NCI-H774 (cell line): ENCODE data around the gene POLD1.
"Not testable (repeated sequence)": the region's sequence is repeated elsewhere in the genome, so short reads cannot be mapped to it uniquely, and the experiment has no call there.

Experiments
- DNase-seq: peaks from one replicate; lab custom pipeline; 2025; lab: John Stamatoyannopoulos, UW

The POLD1 gene

GRCh38 chr19:50383852-50384684 is at the start of gene POLD1:
Gene POLD1, plus strand, starts transcription at chr19:50384347. Its CDS starts 14,505 bp downstream, at chr19:50398852.
- peak; percentile 97 for DNase-seq

GRCh38 chr19:50334741-50335421 is 49.3 kb upstream of the POLD1 start:
- no peak for DNase-seq

GRCh38 chr19:50337031-50337430 is 47.1 kb upstream of the POLD1 start:
- DNase-seq, result not testable (repeated sequence)

DNA sequence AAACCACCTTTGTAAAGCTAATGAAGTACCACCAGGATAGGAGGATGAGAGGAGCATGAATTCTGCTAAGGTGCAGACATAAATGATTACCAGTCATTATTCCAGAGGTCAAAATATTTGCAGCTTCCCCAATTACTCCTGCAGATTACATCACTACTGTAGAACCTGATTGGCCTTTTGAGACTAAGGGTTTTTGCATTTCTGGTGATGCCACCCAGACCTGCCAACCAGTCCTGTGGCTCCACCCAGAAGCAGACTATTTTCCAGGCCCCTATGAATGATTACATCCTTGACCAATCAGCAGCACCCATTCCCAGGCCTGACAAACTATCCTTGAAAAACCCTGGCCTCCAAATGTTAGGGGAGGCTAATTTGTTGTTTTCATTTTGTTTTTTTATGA is 43.8 kb upstream of the POLD1 start:
- DNase-seq, result no peak

GRCh38 chr19:50341091-50341564 is 43.0 kb upstream of the POLD1 start:
- no peak for DNase-seq

DNA sequence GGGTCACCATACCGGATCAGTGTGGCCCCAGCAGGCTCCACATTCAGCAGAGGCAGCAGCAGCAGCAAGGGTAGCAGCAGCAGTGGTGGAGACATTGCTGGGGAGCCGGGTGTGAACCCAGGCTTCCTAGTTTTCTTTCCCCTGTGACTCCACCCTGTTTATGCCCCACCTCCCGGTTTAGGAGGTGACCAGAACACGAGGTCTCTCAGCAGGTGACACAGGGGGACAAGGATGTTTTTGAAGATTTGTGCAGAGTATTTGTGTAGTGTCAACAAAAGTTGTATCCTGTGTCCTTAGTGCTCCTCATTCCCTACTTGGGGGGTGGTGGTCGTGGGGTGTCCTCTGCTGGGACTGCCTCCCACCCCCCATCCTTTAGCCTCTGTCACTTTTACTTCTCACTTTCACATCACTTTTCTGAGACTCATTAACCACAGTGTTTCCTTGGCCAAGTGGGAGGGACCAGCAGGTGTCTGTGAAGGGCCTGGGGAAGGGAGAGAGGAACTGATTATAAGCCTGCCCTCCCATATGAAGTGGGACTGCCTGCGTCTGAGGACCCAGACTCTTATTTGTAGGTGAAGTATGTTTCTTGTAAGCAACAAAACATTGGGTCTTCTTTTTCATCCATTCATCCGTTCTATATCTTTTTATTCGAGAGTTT is 39.4 kb upstream of the POLD1 start:
- no peak for DNase-seq

- not testable (repeated sequence) for DNase-seq
These were observed 37.0 kb upstream of the POLD1 start for GRCh38 chr19:50347089-50347581.

DNA sequence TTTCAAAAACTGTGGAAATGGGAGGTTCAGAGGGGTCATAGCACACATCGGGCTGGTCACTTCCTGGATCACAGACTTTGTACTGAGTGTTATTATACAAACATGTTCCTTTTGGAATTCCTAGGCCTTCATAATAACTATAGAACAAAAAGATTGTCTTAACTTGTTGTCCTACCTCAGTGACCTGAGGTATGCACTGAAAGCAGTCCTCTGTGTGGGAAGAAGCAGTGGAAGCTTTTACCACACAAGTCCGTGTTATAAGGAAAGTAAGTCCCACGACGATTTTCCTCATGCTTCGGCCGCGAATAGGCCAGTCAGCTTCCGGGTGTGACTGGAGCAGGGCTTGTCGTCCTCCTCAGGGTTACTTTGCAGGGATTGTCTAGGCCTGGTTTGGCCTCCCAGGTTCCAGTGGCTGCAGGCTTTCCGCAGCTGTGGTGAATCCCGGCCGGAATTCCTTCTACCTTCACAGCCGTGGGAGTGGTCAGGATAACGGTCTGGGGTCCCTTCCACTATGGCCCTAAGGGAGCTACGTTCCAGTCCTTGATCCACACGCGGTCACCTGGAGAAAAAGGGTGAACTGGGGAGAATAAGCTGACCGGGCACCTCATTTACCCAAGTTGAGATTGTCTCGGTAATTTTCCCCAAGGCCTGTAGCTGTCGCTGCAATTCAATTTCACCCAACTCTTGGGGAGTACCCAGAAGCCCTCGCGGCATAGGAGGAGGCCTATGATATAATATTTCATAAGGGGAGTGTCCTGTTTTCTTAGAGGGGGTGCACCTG is 34.7 kb upstream of the POLD1 start:
- DNase-seq, result no peak

DNA sequence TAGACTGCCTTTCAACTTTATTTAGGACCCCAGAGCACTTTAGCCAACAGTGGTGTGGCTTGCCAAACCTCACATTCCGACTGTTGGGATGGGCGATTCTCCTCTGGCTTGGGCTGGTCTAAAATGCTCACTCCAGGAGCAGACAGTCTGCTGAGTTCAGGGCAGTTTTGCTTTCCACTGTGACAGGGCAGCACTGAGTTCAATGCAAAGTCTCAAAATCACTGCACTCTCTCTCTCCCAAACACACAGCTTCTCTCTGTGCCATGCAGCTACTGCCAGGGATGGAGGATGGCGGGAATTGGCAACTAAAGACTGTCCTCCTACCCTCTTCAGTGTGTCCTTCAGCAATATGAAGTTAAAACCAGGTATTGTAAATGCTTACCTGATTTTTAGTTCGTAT is 31.9 kb upstream of the POLD1 start:
- DNase-seq, result no peak

- DNase-seq, result not testable (repeated sequence)
These were observed 30.7 kb upstream of the POLD1 start for GRCh38 chr19:50353487-50353880.

DNA sequence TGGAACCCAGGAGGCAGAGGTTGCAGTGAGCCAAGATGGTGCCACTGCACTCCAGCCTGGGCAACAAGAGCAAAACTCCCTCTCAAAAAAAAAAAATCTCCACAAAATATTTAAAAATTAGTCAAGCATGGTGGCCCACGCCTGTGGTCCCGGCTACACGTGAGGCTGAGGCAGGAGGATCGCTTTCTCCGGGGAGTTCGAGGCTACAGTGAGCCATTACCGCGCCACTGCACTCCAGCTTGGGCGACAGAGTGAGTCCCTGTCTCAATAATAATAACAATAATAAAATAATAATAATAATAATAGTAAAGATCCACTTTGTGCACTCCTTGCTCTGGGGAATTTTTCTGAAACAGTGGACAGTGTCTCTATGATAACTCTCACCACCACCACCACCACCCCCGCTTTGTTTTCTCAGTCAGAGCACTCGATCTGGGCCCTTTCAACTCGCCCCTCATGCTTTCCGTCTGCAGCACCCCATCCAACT is 27.4 kb upstream of the POLD1 start:
- DNase-seq, result no peak

DNA sequence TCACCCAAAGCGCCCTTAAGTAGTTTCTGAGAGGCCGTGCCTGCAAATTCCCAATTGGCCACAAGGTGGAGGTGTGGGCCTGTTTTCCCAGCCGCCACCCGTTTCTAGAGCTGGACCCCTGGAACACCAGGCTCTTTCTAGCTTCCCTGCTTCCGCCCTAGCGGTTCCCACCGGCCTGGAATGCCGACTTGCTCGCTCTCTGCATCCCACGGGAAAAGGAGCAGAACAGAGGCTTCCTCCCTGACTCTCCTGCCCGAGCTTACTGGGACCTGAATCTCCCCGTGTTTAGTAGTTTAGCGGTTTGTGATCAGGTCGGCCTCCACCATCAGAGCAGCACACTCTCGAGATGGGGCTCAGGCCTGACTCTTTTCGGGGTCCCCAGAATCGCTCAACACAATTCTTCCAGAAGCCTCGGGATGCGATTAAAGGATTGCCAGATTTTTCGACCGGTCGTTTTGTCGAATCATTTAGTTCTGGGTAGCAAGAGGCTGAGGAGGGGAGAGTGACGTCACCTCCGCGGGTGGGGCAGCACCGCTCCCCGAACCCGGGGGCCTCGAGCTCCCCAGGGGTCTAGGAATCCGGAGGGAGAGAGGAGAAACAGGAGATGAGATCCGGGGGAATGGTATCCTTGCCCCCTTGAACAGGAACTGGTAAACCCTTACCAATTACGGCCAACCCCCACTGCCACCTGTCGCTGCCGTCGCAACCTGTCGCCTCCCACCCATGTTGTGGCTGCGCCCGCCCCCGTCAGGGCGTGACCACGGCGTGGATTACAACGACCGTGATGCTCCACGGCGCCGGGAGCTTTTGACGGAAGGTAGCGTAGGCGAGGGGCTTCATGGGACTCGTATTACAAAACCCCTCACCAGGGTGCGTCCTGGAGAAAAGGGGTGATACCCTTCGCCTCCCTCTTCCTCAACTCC is 26.7 kb upstream of the POLD1 start:
- peak; percentile 56 for DNase-seq

DNA sequence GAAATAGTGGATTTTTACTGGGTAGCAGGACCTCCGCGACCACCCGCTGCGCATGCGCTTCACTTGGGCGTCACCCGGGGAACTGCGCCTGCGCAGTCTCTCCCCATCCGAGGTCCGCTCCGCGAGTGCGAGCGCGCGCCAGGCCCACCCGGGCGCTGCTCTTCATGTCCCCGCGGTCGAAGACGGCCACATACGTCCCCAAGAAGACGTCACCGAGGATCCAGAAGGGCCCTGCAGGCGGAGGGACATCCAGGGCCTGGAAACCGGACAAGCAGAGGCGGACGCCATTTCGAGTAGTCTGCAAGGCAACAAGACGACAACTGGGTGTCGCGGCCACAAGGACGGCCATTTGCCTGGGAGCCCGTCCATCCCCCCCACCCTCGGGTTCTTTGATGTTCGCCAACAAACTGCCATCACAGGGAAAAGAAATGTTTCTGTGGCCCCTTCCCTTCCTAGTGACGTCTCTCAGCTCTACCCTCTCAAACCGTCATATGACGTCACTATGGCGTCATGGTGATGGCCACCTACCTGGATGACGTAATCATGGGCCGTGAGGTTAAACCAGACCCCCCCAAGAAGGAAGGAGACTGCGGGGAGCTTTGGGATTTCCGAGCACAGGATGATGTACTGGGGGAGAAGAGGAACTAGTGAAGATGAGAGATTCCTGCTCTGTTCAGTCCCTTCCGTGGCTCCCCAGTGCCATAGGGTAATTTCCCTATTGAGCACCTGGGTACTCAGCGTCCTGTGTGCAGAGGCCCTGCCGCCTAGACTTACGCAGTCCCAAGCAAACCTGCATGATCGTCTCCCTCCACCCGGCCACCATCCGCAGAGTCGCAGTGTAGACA is 25.4 kb upstream of the POLD1 start:
- peak; percentile 40 for DNase-seq

DNA sequence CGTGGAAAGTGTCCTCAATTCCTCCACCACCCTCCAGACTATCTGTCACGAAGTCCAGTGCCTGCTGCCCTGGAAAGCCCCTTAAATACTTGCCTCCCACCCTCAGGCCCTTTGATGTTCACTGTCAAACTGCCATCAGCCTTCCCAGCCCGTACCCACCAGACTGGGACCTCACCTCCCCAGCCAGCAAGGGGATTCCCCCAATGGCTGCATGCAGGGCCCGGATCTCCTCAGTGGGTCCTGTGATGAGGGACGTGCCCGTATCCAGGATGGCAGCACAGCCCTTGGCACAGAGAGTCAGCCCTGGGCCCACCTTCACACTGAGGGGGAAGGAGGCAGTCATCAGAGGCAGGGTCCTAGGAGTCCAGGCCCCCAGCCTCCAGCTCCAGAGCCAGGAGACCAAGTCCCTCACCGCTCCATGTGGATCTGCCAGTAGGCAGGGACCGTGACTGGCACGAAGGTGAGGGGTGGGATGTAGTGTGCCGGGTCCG is 24.8 kb upstream of the POLD1 start:
- DNase-seq, result no peak

- no peak for DNase-seq
These were observed 22.7 kb upstream of the POLD1 start for GRCh38 chr19:50361290-50362029.

DNA sequence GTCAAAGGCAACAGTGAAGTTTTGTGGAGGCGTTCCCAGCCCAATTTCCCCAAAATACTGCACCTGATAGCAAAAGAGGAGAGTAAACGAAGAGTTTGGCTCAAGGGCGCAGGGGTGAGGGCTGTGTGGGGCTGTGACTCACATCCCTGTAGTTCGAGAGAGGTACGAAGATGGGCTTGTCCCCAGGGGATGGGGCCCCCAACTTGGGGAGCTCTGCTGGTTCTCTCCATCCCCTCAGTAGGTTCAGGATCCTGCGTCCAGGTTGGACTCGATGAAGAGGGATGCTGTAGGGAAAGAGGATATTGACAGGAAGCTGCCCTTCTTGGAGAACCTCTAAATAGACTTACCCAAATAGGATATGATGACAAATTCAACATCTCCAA is 22.1 kb upstream of the POLD1 start:
- no peak for DNase-seq

DNA sequence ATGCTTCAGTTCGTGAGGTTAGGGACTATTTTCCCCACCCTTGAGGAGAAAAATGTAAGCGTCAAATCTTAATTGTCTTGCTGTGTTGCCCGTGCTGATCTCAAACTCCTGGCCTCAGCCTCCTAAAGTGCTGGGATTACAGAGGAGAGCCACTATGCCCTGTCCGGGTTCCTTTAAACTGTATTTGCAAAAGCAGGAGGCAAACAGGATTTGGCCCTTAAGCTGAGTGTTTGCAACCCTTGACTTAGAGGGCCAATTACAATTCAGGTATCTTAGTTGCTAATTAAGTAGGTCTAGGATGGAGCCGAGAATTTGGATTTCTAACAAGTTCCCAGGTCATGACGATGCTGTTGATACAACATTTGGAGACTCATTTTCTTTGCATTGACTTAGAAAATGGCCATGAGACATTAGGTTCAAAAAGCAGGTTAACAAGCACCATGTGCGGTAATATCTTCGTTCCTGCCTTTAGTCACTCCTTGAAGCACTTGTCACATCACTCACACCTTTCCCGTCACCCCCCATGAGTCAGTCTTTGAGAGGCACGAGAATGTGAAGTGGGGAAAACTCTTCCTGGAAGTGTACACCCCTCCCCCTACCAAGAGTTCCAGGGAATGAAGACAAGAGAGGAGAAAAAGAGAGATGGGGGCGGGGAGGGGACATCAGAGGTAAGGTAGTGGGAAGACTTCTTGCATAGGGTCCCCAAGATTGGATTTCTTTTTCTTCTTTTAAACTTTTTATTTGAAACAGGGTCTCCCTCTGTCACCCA is 21.3 kb upstream of the POLD1 start:
- no peak for DNase-seq
